ENCODE data around the gene FEZF2.

- TF ChIP-seq CTCF (IDR thresholded peaks at IDR 0.05) (no peak), EZH2phosphoT487 (IDR thresholded peaks at IDR 0.05) (no peak)
These were observed 10.1 kb downstream of the FEZF2 start for GRCh38 chr3:62363275-62363674.
